Amygdala (tissue), 56 donors: Measurements from ENCODE around the gene SOS2.

Experiments
- DNase-seq, 56 donors: peaks; one replicate each; lab custom pipeline; 2025; lab: John Stamatoyannopoulos, UW

The SOS2 gene

GRCh38 chr14:50117456-50117855 lies 113.9 kb downstream of the SOS2 start:
- no peak for DNase-seq

DNA sequence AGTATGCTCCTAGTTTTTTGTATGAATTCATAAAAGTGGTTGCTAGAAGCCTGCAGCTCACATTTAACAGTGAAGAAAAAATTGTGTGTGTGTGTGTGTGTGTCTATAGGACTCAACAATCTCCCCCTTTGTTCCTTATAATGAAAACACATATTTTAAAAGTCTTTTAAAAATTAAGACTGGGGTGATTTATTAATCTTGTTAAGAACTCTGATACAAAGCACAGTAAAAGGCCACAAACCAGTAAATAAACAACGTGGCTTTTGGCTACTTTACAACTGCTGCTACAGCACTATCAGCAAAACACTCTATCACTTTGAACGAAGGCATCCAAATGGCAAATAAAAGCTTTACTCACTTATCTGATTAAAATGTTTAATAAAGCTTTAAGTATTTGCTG lies 114.4 kb downstream of the SOS2 start:
- DNase-seq = no peak

GRCh38 chr14:50116181-50116956 lies 115.0 kb downstream of the SOS2 start, which contains the start of gene VCPKMT:
TSS of gene VCPKMT (minus strand) at chr14:50116572. CDS start at chr14:50116552, 20 bp downstream.
- peak; percentile 21 to 96 (median 80) for DNase-seq

DNA sequence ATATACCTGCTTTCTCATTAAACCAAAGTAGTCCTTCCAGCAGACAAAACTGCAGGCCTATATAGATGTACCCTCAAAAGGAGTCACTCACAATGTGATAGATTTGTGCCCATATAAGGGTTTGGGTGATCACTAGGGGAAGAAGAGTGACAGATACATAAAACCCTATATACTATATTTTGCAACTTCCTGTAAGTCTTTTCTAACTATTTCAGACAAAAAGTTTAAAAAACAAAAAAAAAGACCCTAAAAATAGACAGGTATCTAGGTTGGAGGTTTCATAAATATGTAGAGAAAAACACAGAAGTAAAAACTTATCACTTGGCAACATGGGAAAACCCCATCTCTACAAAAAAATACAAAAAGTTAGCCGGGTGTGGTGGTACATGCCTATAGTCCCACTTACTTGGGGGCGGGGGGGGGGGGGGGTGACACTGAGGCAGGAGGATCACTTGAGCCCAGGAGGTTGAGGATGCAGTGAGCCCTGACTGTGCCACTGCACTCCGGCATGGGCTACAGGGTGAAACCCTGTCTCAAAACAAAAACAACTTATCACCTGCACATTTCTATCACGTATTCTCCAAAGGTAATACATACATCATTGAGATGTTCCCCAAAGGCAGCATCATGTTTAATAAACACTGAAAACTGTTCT lies 117.9 kb downstream of the SOS2 start:
- no peak for DNase-seq

- no peak for DNase-seq
Measured at GRCh38 chr14:50110323-50111037, 120.9 kb downstream of the SOS2 start.

DNA sequence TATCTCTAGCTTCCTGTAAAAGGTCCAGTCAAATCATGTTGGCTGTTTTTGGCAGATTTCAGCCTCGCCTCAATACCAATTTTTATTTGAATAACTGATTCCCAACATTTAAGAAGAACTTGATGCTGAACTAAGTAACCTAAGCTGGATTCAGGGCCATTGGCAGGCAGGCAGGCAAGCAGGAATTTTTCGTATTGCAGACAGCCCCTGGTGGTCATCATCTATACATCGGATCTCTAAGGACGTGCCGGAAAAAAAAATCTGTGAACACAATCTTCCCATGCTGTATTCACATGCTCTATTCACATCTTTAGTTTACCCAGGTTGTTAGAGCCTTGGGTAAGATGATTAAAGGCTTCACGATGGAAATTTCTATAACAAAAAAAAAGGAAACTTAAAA lies 122.0 kb downstream of the SOS2 start:
- DNase-seq = no peak

- no peak for DNase-seq
Measured at GRCh38 chr14:50107850-50108249, 123.5 kb downstream of the SOS2 start.

DNA sequence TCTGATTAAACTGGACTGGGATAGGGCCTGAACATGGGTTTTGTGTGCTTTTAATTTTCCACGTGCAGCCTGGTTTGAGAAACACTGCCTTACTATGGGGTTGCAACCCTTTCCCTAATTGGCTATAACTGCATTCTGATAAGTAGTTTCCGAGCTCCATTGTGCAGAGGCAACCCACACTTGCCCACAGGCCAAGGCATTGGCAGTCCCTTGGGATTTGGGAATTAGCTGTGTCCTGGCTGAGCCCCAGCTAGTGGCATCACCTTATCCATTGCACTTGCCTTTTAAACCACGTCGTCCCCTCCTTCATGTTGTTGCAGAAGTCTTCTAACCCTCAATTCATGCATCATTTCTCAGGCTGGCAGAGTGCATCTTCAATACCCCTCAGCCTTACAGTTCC lies 125.2 kb downstream of the SOS2 start:
- no peak for DNase-seq

- DNase-seq = no peak
Measured at GRCh38 chr14:50103558-50103957, 127.8 kb downstream of the SOS2 start.

DNA sequence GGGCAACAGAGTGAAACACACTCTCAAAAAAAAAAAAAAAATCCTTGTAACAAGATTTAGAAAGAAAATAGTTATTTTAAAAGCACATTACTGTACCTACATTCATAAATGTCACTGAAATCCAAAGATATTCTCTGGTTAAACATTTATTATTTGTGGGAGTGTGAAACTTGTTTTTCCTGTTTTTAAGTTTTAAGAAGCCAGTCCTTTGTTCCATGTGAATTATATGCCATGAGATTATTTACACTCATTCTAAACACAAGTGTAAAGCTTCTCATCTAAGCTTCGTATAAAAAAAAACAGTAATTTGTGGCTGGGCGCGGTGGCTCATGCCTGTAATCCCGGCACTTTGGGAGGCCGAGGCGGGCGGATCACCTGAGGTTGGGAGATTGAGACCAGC lies 130.0 kb downstream of the SOS2 start:
- DNase-seq = no peak

DNA sequence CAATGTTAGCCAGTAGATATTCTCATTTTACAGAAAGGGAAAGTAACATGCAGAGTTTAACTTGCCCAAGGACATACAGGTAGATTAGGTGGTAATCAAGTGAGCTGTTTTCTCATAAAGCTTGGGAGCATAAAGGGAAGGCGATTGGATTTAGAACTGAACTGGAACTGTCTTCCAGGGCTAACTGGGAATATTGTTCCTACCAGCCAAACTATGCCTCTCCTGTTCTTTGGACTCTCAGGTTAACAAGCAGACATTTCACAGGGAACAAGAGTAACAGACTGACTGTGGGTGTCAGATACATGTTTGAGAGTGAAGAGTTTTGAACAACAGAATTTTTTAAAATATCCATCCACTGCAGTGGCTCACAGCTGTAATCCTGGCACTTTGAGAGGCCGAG lies 130.6 kb downstream of the SOS2 start:
- DNase-seq = no peak

- DNase-seq = no peak
Measured at GRCh38 chr14:50099335-50099734, 132.0 kb downstream of the SOS2 start.

DNA sequence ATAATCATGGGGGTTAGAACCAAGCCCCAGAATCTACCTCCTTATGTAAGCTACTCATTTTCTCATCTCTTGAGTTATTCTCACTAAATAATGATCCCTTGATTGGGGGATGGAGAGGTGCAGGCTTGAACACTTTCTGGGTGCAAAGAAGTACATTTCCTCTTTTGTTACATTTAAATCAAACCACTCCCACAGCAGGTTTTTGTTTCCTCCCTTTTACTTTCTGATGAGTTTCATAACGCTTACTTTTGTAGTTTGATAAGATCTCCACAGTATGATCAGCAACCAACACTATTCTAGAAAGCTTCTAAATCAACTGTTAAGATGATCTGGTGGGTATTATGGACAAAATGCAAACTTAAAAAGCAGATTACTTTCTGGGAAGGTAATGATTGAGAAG lies 135.5 kb downstream of the SOS2 start:
- DNase-seq = no peak

GRCh38 chr14:50094056-50094755 lies 137.2 kb downstream of the SOS2 start:
- DNase-seq = no peak

DNA sequence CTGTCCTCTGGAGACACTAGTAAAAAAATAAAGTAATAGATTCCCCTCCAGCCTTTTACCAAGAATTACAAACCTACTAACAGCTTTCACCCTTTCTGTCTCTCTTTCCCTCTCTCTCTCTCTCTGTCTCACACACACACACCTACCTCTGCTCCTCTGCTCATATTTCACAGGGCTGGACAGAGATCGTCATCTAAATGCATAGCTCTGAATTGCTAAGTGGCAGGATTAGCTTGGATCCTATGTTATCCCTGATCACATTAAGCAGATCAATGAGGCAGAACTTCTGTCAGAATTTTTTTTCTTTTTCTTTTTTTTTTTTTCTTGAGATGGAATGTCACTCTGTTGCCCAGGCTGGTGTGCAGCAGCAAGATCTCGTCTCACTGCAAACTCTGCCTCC lies 137.9 kb downstream of the SOS2 start:
- no peak for DNase-seq

DNA sequence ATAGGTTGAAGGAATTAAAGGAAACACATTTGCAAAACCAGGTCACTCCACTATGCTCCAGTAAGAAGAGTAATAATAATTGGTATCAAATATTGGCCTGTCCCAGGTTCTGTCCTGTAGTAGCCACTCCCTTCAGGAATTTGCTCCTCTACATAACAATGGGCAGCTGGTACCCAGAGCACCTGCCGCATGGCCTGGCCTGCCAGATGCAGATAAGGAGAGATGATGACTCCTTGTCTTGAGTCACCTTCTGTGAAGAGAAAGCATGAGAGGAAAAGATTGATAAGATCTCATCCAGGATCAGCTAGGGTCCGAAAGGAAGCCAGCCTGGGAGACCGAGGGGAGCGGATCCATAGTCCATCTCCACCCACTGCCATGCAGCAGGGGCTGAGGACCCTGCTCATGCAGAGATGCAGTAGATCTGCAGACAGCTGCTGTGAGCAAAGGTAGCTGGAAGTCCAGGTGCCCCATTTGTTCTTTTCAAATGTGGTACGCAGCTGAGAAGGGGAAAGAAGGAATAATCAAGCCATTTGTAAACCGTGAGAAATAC lies 139.3 kb downstream of the SOS2 start:
- no peak for DNase-seq

- no peak for DNase-seq
Measured at GRCh38 chr14:50091240-50091913, 140.0 kb downstream of the SOS2 start.

DNA sequence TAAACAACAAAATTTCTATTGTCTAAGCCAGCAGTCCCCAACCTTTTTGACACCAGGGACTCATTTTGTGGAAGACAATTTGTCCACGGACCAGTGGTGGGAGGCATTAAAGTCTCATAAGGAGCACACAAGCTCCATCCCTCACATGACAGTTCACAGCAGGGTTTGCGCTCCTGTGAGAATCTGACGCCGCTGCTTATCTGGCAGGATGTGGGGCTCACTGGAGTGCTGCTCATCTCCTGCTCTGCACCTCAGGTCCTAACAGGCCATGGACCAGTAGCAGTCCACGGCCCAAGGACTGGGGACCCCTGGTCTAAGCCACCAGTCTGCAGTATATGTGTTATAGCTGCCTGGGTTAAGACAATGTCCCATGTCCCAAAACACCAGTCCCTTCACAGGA lies 142.2 kb downstream of the SOS2 start:
- no peak for DNase-seq

DNA sequence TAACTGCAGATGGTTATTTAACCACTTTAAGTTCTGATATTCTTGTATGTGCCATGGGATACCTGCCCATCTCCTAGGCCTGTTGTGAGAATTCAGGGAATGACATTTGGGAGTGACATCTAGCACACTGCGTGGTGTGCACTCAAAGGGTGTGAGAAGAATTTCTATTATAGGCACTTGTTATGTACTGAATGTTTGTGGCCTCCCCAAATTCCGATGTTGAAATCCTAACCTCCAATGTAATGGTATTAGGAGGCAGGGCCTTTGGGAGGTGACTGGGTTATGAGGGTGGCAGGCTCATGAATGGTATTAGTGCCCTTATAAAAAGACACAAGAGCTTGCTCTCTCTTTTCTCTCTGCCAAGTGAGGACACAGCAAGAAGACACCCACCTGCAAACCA lies 142.6 kb downstream of the SOS2 start:
- no peak for DNase-seq

DNA sequence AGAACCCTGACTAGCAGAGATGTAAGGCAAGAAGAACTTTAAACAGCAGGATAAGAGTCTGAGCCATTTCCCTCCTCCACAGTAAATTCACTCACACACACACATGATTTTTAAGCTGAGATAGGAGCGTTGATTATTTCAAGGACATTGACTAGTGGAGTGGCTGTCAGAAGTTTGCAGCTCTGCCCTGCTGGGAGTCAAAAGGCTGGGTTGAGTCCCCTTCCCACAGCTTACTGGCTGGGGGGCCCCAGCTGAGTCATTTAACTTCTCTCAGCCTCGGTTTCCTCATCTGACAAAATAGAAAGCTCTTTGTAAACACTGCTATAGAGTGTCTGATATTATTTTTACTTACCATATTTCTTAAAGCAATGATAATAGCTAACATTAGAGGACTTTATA lies 143.3 kb downstream of the SOS2 start:
- no peak for DNase-seq
